Measurements from ENCODE around the gene PHACTR3.

The PHACTR3 gene

GRCh38 chr20:59802471-59803221, 198.3 kb downstream of the PHACTR3 start:
- DNase-seq (ENCODE audit: low spot score), result no peak

DNA sequence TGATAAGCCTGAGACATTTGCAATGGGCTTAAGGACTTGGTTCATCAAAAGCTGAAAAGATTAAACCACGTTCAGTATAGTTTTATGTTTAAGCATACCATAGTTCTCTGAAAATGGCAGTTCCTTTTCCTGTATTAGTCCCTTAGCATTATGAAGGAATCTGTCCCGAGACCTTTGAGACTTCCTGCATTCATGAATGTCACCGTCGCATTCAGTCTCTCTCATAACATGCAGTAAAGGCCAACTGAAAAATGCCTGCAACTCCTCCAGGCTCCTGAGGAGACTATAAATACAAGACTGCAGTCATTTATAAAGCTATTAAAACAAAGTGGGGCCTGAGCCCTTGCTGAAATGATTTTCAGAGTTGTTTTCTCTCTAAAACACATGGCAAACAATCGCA, 200.0 kb downstream of the PHACTR3 start:
- DNase-seq (ENCODE audit: low spot score), result no peak

- DNase-seq (ENCODE audit: low spot score), result no peak
Measured at GRCh38 chr20:59804871-59805665, 200.7 kb downstream of the PHACTR3 start.

DNA sequence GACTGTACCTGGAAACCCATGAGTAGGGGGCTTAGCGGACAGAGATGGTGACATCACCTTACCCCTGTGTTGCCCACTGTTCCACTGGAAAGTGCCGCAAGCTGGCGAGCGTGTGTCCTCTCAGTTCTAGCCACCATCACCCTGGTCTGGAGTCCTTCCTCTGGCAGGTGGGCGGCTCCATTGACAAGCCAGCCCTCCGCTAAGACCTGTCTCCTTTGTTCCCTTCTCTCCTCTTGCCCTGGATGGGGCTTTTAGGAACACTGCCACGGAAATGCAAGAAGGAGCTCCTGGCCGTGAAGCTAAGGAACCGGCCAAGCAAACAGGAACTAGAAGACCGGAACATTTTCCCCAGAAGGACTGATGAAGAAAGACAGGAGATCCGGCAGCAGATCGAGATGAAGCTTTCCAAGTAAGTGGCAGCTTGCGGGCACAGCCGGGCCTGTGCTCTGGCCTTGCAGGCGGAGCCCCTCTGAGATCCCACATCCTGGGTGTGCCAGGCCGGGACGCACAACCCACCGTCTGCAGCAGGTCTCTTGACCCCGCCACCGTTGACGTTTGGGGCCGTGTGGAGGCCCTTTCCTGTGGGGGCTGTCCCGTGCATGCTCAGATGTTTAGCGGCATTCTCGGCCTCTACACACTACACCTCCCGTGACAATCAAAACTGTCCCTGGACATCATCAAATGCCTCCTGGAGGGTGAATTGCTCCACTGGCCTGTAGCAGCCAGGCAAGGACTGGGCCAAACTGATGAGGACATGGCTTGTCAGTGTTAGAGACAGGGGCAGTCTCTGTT, 201.6 kb downstream of the PHACTR3 start:
- no peak for DNase-seq (ENCODE audit: low spot score)

DNA sequence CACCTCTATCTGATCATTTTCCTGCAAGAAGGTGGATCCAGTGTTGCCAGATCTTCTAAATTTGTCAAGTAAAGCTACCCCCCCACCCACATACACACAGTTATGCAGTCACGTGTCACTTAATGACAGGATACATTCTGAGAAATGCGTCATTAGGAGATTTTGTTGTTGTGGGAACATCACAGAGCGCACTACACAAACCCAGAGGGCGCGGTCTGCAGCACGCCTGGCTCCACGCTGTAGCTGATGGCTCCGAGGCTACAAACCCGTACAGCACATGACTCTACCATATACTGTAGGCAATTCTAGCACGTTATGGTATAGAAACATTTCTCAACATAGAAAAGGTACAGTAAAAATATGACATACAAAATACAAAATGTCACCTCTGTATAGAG, 202.2 kb downstream of the PHACTR3 start:
- DNase-seq (ENCODE audit: low spot score), result no peak

- DNase-seq (ENCODE audit: low spot score), result no peak
Measured at GRCh38 chr20:59807909-59808728, 203.8 kb downstream of the PHACTR3 start.

DNA sequence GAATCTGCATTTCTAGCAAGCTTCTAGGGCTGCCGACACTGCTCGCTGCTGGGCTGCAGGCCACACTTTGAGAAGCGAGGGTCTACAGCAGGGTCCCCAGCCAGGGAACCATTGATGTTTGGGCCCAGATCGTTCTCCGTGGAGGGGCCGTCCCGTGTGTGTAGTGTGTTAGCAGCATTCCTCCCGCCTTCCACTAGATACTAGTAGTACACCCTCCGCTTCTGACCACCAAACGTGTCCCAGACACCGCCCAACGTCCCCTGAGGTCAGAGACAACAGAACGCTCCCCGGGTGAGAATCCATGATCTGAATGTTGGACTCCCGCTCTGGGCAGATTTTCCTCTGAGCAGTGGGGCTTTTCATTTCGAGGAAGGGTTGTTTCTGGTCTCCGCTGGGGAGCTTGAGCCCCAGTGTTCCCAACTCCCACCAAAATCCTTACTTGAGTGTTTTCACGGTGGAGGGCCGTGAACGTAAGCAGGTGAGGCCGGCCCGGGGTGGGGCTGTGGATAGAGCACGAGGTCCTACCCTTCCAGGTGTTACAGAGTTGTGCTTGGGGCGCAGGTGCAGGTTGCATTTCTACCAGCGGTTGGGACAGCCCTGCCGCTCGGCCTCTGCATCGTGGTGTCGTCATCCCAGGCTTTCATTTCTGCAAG, 204.5 kb downstream of the PHACTR3 start:
- no peak for DNase-seq (ENCODE audit: low spot score)

DNA sequence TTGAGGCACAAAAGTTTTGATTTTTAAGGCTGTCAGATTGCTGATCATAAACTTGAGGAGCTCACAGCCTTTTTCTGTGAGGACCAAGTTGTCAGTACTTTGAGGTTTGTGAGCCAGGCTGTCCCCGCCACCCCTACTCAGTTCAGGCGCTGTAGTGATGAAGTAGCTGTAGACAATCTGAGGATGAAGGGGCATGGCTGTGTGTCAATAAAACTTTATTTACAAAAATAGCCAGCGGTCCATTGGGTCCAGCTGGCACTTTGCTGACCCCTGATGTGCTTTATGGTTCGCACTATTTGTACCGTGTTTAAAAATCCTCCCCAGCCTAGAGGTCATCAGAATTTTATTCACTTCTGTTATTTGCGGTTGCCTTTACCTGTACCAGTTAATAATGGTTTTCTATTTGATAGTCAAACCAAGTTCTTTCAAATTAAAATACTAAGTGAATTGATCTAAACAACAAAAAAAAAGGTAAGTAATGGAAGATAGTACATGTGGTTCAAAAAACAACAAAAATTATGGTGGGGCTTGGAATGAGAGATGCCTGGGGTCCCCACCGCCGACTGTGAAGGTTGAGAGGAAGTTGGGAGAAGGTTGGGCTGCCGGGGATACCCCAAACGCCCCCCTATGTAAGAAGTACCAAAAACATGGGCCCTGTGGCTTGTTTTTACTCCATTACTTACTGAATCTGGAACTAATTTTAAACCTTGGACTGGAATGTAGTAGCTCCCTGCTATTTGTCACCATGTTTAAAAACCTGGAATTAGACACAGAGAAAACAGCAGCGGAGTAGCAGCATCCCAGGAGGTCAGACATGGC, 205.5 kb downstream of the PHACTR3 start:
- DNase-seq (ENCODE audit: low spot score), result no peak

DNA sequence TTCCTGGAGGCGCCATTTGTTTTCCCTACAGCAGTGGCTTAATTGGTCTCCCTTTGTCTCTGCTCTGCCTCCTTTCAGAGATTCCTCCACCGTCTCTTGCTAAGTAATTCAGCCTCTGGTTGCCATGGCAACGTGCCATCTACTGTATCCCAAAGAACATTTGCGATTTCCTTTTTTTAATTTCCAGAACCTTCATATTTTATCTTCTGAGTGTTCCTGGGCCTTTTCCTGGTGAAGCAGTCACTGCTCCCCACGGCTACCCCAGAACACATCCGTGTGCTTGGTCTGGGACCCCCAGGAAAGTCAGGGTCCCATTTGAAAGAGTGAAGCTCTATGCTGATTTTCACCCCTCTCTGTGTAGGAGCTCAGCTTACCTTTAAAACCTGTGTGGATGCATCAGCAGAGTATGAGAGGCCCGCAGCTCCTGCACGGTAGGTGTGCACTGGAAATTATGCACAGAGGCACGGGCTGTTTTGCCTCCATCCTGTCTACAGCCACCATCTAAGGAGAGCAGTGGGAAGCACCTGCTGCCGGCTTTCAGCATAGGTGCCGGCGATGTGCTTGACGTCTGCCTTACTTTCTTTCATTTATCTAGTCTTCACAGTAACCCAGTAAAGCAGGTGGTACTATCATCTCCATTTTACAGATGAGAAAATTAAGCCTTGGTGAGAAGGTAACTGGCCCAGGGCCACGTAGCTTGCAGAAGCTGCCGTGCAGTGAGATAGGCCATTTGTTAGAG, 206.3 kb downstream of the PHACTR3 start:
- DNase-seq (ENCODE audit: low spot score), result no peak

DNA sequence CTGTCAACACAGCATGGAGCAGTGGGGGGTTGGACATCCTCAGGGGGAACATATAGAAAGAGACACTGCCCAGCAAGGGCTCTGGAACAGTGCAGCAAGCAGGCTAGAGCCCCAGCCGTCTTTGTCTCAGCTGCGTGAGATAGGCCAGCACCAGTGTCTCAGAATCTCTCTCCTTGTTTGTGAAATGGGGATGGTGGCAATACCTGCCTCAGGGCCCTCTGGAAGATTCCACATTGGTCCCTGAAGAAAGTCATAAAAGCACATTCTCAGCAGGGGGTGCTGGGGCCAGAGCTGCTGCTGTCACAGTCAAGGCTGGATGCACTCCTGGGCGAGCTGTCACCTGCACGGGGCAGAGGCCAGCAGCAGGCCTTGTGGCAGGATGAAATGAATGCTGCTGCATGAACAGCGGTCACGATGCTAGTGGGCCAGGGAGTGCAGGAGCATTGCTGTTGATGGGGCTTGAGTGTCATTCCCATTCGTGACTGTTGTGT, 207.4 kb downstream of the PHACTR3 start:
- peak; percentile 13 for DNase-seq (ENCODE audit: low spot score)

DNA sequence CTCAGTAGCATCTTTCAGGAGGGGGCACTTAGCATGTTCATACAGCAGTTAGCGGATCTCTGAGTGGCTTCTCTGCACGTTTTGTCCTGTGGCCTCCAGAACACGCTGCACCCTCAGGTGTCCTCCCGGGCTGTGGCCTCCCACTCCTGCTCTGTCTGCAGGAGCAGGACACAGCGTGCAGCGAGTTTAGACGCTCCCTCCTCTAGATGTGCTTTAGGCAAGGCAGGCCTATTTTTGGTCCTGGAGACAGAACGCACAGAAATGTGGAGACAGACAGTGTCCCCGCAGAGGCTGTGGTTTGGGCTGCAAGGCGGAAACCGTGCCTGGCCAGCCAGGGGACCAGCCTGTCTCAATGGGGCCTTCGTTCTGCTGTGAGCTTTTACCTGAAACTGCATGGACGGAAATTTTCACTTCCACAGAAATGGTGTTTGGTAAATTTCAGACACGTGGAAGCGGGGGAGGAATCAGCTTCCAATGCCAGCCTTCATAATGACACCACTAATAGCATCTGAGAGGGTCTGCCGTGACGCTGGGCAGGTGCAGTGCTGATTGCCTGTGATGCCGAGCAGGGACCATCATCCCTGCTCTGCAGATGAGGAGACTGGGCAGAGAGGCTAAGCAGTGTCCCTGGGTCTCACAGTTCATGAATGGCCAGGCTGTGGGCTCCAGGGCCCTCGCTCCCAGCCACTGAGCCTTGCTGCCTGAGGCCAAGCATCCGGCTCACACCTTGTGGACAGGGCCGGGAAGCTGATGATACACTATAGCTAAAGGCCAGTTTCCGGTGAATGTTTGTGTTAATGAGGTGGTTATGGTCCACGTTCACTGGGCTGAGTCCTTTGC, 208.2 kb downstream of the PHACTR3 start:
- no peak for DNase-seq (ENCODE audit: low spot score)

- DNase-seq (ENCODE audit: low spot score), result no peak
Measured at GRCh38 chr20:59813126-59813947, 209.0 kb downstream of the PHACTR3 start.

- DNase-seq (ENCODE audit: low spot score), result no peak
Measured at GRCh38 chr20:59813948-59814839, 209.9 kb downstream of the PHACTR3 start.

- DNase-seq (ENCODE audit: low spot score), result no peak
Measured at GRCh38 chr20:59814840-59815340, 210.6 kb downstream of the PHACTR3 start.

DNA sequence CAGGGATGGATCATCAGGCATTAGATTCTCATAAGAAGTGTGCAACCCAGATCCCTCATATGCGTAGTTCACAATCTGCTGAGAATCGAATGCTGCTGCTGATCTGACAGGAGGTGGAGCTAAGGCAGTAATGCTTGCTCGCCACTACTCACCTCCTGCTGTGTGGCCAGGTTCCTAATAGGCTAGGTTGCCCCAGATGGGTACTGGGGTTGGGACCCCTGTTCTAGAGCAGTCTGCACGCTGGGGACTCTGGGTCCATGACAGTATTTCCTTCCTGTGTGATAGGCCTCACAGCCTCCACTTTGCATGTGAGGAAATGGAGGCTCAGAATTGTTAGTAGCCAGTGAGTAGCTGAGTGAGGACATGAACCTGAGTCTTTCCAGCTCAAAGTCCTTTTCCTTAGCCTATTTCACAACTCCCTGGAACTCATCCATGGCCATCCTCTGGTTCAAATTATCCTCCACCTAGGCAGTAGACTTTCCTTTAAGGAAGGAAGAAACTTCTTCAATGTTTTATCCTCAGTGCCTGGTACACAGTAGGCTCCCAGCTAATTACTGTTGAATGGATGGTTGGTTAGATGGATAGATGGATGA, 211.9 kb downstream of the PHACTR3 start:
- DNase-seq (ENCODE audit: low spot score), result no peak

DNA sequence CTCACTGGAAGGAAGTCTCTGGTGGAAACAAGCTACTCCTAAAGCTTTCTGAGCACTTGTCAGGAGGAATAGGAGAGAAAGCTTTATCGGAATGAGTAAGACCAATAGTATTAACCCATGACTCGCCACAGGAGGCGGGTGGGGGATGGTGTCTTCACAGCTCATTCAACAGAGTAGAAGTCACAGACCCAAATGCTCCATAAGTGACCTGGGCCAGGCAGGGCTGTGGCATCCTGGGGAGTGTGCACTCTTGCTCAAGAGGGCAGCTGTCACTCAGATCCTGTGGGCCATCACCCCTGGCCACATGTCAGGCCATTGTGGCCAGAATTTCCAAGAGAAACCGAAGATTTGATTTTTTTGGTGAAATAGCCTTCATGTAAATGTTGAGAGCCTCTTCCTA, 213.1 kb downstream of the PHACTR3 start:
- no peak for DNase-seq (ENCODE audit: low spot score)

All from kidney tubule cell (primary cell).